NCI-H510A (cell line): ENCODE results near the gene TRPM3.

Experiments used
- DNase-seq: peaks from one replicate; lab custom pipeline; 2025; lab: John Stamatoyannopoulos, UW

TRPM3 gene

DNA sequence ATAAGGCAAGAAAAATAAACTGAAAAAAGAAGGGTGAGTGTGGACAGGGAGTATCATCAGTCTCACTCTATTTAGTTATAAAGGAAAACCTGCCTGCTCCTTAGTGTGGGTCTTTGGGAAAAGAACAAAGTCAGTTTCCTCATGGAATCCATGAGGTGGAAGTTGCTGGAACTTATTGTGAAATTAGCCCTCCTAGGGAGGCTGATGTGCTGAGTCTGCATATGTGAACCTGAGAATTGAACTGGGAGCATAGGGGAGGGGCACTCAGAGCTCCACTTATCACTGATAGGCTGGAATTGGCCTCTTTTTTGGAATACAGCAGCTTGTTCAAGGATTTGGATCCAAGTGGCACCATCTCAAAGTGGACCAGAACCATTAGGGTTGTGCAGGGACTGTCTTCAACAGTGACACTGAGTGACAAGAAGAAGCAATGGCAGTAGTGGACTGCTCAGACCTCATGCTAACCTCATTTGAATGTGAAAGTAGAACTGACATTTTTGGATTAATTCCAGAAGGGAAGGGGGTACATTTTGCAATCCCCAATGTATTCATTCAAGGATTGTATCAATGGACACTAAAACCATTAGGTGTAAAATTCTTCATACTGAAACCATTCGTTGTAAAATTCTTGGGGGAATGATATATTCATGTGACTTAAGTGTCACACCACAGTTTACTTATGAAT is 603.4 kb downstream of the TRPM3 start:
- DNase-seq: no peak

DNA sequence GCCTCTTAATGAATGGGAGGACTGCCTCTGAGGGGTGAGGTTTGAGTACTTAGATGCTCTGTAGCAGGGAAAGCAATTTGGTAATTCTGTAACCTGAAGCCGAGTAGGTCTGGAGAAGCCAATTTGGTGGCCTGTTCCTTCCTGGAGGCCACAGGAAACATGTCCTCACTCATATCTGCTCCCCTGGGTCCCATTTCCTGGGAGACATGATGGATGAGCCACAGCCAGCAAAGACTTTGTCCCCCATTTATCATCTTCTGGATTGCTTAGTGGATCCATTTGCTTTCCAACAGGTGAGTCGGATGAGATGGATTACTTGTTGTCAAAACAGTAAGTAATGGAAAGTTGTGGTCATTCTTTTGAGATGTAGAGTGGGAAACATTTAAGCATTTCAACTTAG is 607.1 kb downstream of the TRPM3 start:
- no peak for DNase-seq

DNA sequence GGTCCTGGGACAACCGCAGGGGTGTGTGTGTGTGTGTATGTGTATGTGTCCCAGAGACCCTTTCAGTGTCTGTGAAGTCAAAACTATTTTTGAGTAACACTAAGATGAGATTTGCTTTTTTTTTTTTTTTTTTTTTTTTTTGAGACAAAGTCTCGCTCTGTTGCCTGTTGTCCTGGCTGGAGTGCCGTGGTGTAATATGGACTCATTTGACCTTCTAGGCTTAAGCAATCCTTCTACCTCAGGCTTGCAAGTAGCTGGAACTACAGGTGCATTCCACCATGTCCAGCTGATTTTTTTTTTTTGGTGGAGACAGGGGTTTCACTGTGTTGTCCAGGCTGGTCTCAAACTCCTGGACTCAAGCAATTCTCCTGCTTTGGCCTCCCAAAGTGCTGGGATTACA is 609.6 kb downstream of the TRPM3 start:
- no peak for DNase-seq

DNA sequence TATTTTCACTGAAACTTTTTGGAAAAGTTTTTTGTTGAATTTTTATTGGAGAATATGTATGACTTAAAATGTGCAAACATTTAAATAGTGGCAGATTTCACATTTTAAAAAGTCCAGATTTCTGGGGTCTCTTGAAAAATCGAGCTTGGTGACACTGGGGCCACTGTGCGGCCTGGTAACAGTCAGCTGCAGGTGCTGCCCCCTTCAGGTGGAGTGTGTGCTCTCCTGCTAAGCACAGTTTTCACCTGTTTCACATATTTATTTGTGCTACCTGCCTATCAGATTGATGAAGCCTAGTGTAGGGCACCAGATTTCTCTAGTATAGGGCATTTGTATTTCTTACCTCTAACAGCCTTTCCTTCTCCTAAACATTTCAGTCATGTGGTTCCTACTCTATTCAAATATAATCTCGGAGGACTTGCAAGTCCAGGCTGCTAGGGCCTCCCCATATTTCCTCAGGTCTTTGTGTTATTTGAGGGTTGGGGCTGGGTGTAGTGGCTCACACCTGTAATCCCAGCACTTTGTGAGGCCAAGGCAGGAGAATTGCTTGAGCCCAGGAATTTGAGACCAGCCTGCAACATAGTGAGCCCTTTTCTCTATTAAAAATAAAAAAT is 611.2 kb downstream of the TRPM3 start:
- DNase-seq: no peak

DNA sequence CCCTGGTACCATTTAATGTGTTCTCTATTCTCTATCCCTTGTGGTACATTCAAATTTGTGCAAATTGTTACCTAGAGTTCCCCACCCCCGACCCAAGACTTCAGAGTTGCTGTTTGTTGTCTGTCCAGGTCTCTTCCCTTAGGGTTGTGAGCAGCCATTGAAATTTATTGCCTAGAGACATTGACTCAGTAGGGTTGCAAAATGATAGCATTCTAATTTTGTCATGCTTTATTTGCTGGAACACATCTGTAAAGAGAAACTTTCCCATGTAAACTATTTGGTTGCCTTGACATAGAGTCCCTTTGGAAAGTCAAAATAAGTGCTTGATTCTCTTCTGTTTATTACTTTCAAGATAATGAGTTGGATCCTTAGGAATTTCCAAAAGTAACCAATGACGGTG is 615.3 kb downstream of the TRPM3 start:
- no peak for DNase-seq

DNA sequence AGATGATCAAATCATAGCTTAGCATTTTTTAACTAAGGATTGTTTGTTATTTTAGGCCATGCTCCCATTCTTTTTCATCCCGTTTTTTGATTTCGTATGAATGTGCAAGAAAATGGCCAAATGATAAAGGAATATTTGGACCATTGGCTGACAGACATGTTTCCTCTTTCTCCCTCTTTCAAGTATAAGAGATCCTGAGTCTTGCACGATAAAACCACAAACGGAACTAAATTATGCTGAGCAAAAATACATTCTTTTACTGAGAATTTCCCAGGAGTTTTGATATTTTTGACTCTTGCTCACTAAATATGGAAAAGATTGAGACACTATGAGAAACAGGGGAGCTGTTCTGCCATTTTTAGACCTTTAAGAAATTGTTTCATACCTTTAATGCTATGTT is 616.6 kb downstream of the TRPM3 start:
- DNase-seq: no peak

DNA sequence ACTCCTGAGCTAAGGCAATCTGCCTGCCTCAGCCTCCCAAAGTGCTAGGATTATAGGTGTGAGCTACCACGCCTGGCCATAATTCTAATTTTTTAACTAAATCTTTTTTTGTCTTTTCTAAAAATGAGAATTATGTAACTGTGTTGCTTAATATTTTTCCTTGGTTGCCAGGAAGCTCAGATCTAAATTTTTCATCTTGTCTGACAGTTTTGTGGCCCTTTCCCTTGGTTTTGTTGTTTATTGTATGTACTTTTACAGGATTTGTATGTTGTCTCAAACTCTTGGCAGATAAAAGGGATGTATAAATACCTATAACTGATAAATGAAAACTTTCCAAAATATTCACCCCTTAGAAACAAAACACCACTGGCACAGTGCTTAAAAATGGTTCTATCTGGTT is 618.7 kb downstream of the TRPM3 start:
- no peak for DNase-seq

DNA sequence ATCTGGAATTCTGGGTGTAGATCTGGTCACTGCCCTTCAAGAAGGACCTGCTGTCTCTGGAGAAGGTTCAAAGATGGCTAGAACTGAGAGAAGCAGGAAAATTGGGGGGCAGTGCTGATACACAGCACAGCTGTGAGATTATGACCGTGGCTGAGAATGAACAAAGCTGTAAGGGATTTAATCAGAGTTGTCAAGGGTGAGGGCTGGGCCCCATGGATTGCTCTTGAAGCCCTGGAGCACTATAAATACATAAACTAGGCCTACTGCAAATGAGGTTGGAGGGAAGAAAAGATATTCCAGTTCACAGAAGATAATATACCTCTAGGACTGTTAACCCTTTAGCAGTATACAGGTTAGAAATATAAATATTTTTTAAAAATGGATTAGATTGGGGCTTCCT is 620.6 kb downstream of the TRPM3 start:
- DNase-seq: no peak

DNA sequence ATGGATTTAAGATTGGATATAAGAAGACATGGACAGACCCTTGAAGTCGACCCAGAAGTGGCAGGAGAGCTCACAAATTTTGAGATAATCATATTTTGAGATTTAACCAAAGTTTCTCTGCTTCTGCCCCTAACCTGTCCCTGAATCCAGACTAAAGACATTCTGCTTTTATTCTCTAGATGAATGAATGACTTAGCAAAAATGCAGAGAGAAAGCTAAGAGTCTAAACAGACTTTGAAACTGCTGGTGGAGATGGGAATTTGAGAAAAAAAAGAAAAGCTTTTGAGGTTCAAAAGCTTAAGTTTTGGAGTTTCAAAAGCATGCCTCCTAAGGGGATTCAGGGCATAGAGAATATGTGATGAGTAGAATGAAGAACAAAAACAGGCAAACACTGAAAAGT is 621.8 kb downstream of the TRPM3 start:
- no peak for DNase-seq

DNA sequence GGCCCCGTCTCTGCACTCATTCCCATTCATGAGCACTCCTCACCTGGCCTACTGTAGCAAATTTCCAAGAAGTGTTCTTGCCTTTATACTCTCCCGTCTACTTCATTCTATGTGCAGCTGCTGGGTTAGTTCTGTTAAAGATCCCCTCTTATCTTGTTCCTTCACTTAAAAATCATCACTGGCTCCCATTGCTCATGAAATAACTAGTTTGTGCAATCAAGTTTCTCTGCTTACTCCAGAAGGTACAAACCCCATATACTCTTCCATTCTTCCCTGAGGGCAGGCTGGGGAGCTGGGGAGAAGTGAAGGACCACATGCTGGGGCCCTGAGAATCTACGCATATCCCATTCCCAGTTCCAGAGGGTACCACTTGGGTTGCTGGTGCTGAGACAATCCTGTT is 622.6 kb downstream of the TRPM3 start:
- no peak for DNase-seq

DNA sequence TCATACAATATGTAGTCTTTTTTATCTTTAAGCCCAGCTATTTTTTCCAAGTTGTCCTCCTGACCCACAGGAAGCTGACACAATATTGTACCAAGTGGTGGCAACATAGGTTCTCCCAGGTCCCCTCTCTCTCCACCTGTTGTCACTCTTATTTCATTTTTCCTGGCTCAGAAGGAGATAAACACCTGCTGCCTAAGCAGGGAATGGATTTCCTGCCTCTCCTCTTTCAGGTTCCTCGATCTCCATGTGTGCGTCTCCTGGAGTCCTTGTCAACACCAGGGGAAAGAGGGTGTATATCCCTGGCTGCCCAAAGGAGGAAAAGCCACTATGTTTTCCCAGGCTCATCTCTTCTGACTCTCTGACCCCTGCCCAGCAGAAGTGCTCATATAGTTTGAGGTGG is 625.2 kb downstream of the TRPM3 start:
- DNase-seq: no peak

DNA sequence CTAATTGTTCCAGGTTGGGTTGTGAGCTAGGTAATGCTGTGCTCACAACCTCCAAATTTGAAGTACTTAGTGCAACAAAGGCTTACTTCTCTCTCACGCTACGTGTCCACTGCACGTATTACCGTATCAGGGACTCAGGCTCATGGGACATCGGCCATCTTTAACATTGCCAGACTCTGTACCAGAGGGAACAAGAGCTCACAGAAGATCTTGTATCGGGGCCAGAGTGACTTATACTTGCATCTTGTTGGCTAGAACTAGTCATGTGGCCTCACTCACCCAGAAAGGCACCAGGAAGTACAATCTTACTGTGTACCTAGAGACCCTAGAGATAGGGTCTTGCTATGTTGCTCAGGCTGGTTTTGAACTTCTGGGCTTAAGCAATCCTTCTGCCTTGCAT is 625.9 kb downstream of the TRPM3 start:
- no peak for DNase-seq

DNA sequence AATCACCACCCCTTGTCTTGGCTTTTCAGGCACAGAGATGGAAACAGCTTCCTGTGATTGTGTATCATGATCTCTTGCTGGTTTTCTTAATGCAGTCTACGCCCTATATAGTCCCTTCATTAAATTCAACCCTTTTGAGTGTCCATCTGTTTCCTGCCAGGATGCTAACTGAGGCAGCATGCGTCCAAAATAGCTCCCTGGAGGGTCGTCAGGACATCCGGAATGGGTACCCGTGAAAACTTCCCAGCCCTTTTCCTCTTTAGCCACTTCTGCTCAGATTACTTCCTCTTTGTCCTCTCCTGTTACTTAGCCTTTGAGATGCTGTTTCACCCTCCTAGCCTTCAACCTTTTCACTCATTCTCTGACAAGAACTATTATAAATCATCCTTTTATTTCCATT is 627.2 kb downstream of the TRPM3 start:
- DNase-seq: no peak

DNA sequence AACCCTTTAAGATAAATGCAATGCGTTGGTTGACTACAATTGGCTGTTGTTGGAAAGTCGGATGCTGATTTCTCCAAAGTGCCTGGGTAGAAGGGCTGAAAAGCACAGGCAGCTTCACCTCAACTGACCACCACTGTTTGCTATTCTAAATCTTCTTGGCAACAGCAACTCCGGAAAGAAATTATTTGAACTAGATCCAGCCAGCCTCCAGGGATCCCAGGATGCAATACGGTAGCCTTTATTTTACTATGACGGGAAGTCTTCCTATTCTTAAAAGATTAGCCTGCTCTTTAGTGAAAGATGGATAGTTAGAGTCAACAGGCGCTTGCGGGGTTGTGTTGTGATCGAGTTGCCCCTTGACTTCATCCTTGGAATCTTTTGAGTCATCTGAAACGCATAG is 628.4 kb downstream of the TRPM3 start:
- DNase-seq: no peak

DNA sequence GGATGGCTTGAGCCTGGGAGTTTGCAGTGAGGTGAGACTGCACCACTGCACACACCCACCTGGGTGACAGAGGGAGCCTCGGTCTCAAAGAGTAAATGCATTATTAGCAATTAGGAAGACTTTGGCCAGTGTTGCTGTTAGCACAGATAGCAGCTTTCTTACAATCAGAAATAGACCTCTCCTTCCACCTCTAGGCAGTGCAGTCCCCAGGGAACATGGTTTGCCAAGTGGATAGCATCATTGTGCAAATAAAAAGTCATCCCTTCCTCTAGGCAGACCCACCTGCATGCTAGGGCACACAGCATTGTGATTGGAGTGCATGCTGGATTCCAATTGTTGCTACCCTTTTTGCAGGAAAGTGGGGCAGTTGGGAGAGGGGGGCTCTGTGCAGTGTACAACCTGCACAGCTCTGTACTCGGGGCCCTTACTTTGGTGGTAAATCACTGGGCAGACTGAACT is 629.1 kb downstream of the TRPM3 start:
- DNase-seq: no peak

DNA sequence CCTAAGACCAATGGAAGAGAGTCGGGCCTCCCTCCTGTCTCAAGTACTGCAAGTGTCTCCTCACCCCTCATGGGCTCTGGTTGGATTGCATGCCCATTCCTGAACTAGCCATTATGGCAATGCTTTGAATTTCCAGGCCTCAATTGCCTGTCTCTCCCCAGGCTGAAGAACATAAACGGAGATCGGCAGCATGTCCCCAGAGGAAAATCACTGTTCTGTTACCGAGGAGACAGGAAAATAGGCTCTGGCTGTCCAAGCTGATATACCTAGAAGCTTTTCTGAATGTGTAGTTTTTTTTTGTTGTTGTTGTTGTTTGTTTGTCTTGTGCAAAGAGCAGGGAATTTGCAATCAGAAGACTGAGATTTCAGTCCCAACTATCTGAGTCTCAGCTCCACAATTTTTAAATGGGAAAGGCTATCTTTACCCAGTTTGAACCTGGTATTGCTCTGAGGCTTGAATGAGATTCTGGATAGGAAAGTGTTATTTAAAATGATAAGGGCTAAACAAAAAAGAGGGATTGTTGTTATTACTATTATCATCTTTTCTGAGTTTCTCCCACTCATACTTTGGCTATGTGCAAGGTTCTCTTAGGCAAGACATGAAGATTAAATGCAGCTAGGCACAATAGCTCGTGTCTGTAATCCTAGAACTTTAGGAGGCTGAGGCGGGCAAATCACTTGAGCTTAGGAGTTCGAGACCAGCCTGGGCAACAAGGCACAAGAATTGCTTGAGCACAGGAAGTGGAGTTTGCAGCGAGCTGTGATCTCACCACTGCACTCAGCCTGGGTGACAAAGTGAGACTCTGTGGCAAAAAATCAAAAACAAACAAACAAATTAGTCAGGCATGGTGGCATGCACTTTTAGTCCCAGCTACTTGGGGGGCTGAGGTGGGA is 629.7 kb downstream of the TRPM3 start:
- DNase-seq: no peak

DNA sequence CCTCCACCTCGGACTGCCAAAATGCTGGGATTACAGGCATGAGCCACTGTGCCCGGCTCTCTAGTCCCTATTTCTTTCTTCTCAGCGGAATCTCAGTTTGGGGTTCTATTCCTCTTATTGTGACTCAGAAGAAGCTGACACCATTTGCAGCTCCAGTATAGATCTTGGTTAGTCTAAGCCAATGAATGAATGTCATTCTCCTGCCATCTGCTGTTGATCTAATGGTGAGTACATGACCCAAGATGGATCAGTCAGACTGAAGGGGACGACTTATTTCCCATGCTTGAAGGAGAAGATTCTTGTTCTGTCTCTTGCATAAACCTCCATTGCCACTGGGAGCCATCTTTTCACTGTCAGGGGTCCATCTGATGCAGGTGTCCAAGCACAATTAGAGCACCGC is 630.9 kb downstream of the TRPM3 start:
- no peak for DNase-seq

DNA sequence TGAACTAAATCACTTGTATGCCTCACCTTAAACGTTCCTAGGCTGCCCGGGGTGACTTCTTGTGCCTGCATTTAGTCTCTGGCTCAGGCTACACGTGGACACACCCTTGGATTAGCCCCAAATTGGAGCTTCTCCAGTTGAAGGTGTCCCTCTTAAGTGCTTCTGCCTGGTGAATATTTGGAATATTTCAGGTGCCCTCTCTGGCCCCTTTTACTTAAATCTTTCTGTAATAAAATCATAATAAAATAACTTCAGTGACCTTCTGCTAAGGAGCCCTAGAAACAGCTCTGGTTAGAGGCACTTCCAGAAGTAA is 632.7 kb downstream of the TRPM3 start:
- no peak for DNase-seq

DNA sequence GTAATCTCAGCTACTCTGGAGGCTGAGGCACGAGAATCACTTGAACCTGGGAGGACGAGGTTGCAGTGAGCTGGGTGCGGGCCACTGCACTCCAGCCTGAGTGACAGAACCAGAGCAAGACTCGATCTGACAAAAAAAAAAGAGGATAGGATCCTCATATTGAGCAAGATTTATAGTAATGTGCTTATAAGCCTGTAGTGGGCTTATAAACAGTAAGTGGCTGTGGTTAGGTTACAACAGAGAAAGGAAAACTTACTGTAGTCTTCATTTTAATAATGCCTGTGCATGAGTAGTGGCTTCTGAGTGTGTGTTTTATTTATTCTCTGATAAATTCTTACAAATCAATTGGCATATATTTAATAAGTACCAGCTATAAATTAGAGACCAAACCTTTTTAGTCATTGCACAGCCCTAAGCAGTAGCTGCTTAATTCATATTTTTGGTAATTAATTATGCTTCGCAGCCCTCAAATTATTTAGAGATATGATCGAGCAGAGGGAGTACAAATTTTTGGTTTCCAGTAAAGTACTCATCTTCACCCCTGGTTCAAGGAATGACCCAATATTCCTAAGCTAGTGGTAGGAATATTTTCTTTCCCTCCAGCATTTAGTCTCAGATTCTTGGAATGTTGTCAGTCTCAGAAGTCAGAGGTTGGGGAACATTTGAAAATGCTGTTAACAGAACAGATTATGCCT is 633.2 kb downstream of the TRPM3 start:
- no peak for DNase-seq

DNA sequence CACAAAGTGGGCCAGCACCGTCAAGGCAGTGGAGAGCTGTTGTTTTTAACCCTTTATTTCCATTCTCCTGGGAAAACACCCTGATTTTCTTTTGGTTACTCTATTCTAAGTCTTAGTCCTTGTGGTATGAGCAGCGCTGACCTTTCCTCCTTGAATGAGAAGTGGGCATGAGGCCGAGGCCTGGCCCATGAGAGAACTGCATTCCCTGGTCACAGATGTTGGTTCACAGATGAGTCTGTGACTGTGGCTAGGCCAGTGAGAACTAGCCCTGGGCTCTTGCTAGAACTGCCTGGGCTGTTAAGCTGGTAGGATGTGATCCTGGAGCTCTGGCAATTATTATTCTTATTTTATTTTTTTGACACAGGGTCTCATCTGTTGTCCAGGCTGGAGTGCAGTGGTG is 635.3 kb downstream of the TRPM3 start:
- DNase-seq: no peak

DNA sequence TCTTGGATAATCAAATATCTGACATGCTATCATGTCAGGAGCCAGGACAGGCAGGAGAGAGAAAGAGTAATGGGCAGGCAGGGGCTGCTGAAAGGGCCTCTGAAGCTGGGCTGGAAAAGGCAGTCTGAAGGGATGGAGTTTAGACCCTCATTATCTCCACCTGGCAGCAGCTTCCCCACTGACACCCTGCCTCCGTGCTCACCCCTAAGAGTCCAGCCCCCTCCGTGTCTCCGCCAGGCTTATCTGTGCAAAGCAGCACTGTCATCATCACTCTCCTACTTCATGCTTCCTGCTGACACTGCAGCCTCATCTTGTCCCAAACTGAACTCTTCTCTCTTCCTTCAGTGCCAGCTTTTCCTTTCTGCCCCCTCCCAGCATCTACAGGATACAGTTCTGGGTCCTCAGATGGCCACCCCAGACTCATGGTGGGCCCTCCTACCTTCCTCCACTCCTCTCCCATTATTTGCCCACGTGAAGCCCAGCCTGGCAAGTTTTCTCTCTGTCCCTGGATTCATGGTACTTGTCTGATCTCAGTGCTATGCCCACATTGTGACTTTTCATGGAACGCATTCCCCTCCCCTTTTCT is 636.1 kb downstream of the TRPM3 start:
- DNase-seq: no peak
